Measurements from ENCODE around the gene RABEP2.
A peak's percentile ranks its signal among the peaks of the same experiment; 100 is the strongest.

RABEP2 gene

GRCh38 chr16:28910086-28911031 is 14.7 kb downstream of the RABEP2 start:
- Histone ChIP-seq H3K4me2 (ENCODE audit: low read length) (peak overlapping the region; percentile 63), H3K79me2 (ENCODE audit: control insufficient read depth, low read length) (no peaks in the 10 kb centered on the region), H3K36me3 (ENCODE audit: control insufficient read depth, low read length) (peaks cover 65% of the 10 kb centered on the region), H3F3A (ENCODE audit: control insufficient read depth, insufficient read depth) (peaks cover 3% of the 10 kb centered on the region), H3K9me2 (replicated peaks; ENCODE audit: control insufficient read depth, low read length) (no peaks in the 10 kb centered on the region), H3K27ac (ENCODE audit: low read depth, low read length) (peak overlapping the region; percentile 83), H3K4me1 (ENCODE audit: control insufficient read depth, low read length) (peaks cover 39% of the 10 kb centered on the region), H4K20me1 (ENCODE audit: control insufficient read depth, insufficient read depth, low read depth, low read length) (no peaks in the 10 kb centered on the region), H3K9me3 (ENCODE audit: control insufficient read depth, insufficient read depth, low read length) (no peaks in the 10 kb centered on the region), H3K27me3 (ENCODE audit: control insufficient read depth, low read length) (no peaks in the 10 kb centered on the region), H3K4me3 (ENCODE audit: low read length) (peak overlapping the region; percentile 50)
- TF ChIP-seq CTCF (IDR thresholded peaks at IDR 0.05; ENCODE audit: low read depth, low read length, poor library complexity, severe bottlenecking): no peak
- no peak for TF ChIP-seq EZH2phosphoT487 (IDR thresholded peaks at IDR 0.05; ENCODE audit: borderline replicate concordance, low read length)

- Histone ChIP-seq H3K9me3 (ENCODE audit: control insufficient read depth, insufficient read depth, low read length) (no peaks in the 10 kb centered on the region), H3K27ac (ENCODE audit: low read depth, low read length) (no peak overlapping the region), H3K4me2 (ENCODE audit: low read length) (no peak overlapping the region), H3F3A (ENCODE audit: control insufficient read depth, insufficient read depth) (peaks cover 3% of the 10 kb centered on the region), H3K9me2 (replicated peaks; ENCODE audit: control insufficient read depth, low read length) (no peaks in the 10 kb centered on the region), H3K36me3 (ENCODE audit: control insufficient read depth, low read length) (peaks cover 34% of the 10 kb centered on the region), H3K27me3 (ENCODE audit: control insufficient read depth, low read length) (no peaks in the 10 kb centered on the region), H3K4me1 (ENCODE audit: control insufficient read depth, low read length) (peaks cover 17% of the 10 kb centered on the region), H4K20me1 (ENCODE audit: control insufficient read depth, insufficient read depth, low read depth, low read length) (no peaks in the 10 kb centered on the region), H3K79me2 (ENCODE audit: control insufficient read depth, low read length) (no peaks in the 10 kb centered on the region), H3K4me3 (ENCODE audit: low read length) (no peak overlapping the region)
- TF ChIP-seq EZH2phosphoT487 (IDR thresholded peaks at IDR 0.05; ENCODE audit: borderline replicate concordance, low read length): no peak
- TF ChIP-seq CTCF (IDR thresholded peaks at IDR 0.05; ENCODE audit: low read depth, low read length, poor library complexity, severe bottlenecking): no peak
Observed at GRCh38 chr16:28905800-28906372, 19.2 kb downstream of the RABEP2 start.

GRCh38 chr16:28905229-28905754 is 19.7 kb downstream of the RABEP2 start:
- Histone ChIP-seq H4K20me1 (ENCODE audit: control insufficient read depth, insufficient read depth, low read depth, low read length) (no peaks in the 10 kb centered on the region), H3F3A (ENCODE audit: control insufficient read depth, insufficient read depth) (peaks cover under 1% of the 10 kb centered on the region), H3K36me3 (ENCODE audit: control insufficient read depth, low read length) (peaks cover 28% of the 10 kb centered on the region), H3K79me2 (ENCODE audit: control insufficient read depth, low read length) (no peaks in the 10 kb centered on the region), H3K4me2 (ENCODE audit: low read length) (no peak overlapping the region), H3K27ac (ENCODE audit: low read depth, low read length) (no peak overlapping the region), H3K9me3 (ENCODE audit: control insufficient read depth, insufficient read depth, low read length) (no peaks in the 10 kb centered on the region), H3K4me3 (ENCODE audit: low read length) (no peak overlapping the region), H3K9me2 (replicated peaks; ENCODE audit: control insufficient read depth, low read length) (no peaks in the 10 kb centered on the region), H3K27me3 (ENCODE audit: control insufficient read depth, low read length) (no peaks in the 10 kb centered on the region), H3K4me1 (ENCODE audit: control insufficient read depth, low read length) (peaks cover 11% of the 10 kb centered on the region)
- TF ChIP-seq EZH2phosphoT487 (IDR thresholded peaks at IDR 0.05; ENCODE audit: borderline replicate concordance, low read length): no peak
- TF ChIP-seq CTCF (IDR thresholded peaks at IDR 0.05; ENCODE audit: low read depth, low read length, poor library complexity, severe bottlenecking): no peak
